Measurements from ENCODE around the gene LKAAEAR1. TPM values are rescaled to one million over a fixed set of nuclear protein-coding genes. Genes with fewer than 3 reads are reported as not detected.

Gene LKAAEAR1
- total and polyA plus RNA-seq, 7 donors, result 0.19 to 1.5 TPM; not detected in 5

DNA sequence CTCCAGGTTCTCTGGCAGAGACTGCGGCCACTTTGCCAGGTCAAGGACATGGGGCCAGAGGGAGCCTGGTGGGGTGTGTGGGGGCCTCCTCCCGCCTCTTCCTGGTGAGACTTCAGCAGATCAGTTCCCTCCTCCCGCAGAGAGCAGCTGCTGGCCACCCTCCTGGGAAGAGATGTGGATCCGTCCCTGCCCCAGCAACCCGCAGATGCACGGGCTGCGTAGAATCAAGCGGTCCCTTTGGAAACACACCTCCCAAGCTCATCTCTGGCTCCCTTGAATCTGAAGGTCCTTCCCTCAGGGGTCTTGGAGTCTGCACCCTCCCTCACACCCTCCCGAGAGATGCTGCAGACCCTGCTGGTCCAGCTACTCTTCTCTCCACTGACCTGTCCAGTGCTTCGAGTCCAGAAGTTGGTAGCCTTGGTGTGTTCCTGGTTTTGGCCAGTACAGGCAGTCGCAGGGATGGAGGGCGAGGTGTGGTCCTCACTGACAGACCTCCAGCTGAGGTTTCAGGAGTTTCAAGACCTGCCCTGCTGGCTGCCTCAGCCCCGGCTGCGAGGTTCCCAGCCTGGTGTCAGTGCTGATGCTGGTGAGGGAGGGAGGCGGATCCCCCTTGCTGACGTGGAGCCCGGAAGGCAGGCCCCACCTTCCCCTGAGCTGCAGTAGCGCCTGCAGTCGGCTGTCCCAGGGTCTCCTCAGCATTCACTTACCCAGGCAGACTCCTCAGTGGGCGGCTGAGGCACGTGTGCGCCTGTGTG lies 23.0 kb upstream of the LKAAEAR1 start, which contains the start of gene NPBWR2:
Gene NPBWR2 (minus strand): TSS at position 585 of the 755 bp plus-strand sequence. CDS start 734 bp downstream, outside the sequence.
- H3K27me3 ChIP-seq, result peaks cover 6 to 21% (median 20%) of the 10 kb centered on the region in 3 donors
- WGBS, 2 donors, result 51 to 55% methylated on average over 22 of the region's 22 CpGs
- peaks cover 0 to 7% (median 6%) of the 10 kb centered on the region in 4 donors for H3K4me1 ChIP-seq
- H3K4me3 ChIP-seq, result no peak within 1 kb of the TSS
- no peaks in the 10 kb centered on the region for H3K9me3 ChIP-seq
- H3K27ac ChIP-seq, result no peak within 1 kb of the TSS
- H3K36me3 ChIP-seq, result no peaks in the 10 kb centered on the region
- DNase-seq, result peak; percentile 48
- intact Hi-C loops (cut with DNase I), result no loop called here
- no peak for TF ChIP-seq CTCF (IDR thresholded peaks at IDR 0.05)

GRCh38 chr20:64106435-64106961 lies 22.3 kb upstream of the LKAAEAR1 start:
- Histone ChIP-seq H3K27me3 (peaks cover 13 to 28% (median 27%) of the 10 kb centered on the region in 3 donors), H3K27ac (no peak overlapping the region), H3K4me1 (peaks cover 0 to 12% (median 10%) of the 10 kb centered on the region in 4 donors), H3K4me3 (no peak overlapping the region), H3K9me3 (no peaks in the 10 kb centered on the region), H3K36me3 (no peaks in the 10 kb centered on the region)
- 88 to 91% methylated on average over 28 of the region's 28 CpGs for WGBS, 2 donors
- peak; percentile 59 for DNase-seq
- intact Hi-C loops (cut with DNase I), result no loop called here
- TF ChIP-seq POLR2AphosphoS5 (IDR thresholded peaks at IDR 0.05) (no peak), CTCF (IDR thresholded peaks at IDR 0.05) (no peak), POLR2A (IDR thresholded peaks at IDR 0.05) (no peak), EP300 (IDR thresholded peaks at IDR 0.05) (no peak)

DNA sequence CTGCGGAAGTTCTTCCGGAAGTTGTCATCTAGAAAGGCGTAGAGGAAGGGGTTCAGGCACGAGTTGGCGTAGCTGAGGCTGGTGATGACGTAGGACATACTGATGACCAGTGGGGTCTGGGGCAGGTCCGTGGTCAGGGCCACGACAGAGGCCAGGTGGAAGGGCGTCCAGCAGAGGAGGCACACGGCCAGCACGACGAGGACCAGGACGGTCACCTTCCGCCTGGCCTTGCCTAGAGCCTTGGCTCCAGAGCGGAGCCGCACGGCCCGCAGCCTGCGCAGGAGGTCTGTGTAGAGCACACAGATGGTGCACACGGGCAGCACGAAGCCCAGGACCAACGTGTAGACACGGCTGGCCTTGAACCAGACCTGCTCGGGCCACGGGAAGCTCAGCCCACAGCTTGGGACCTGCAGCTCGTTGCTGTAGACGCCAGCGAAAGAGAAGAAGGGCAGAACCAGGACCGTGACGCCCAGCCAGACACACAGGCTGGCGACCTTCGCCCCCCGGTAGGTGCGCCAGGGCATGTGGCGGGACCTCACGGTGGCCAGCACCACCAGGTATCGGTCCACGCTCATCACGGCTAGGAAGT lies 21.7 kb upstream of the LKAAEAR1 start:
- no peaks in the 10 kb centered on the region for H3K36me3 ChIP-seq
- intact Hi-C loops (cut with DNase I), result no loop called here
- H3K4me1 ChIP-seq, result peaks cover 0 to 12% (median 10%) of the 10 kb centered on the region in 4 donors
- no peak overlapping the region for H3K27ac ChIP-seq
- peaks cover 18 to 33% (median 33%) of the 10 kb centered on the region in 3 donors for H3K27me3 ChIP-seq
- no peak for DNase-seq
- TF ChIP-seq EP300 (IDR thresholded peaks at IDR 0.05), result no peak
- no peak for TF ChIP-seq CTCF (IDR thresholded peaks at IDR 0.05)
- no peak for TF ChIP-seq POLR2A (IDR thresholded peaks at IDR 0.05)
- TF ChIP-seq POLR2AphosphoS5 (IDR thresholded peaks at IDR 0.05), result no peak
- 87 to 93% methylated on average over 39 of the region's 39 CpGs for WGBS, 2 donors
- H3K4me3 ChIP-seq, result no peak overlapping the region
- no peaks in the 10 kb centered on the region for H3K9me3 ChIP-seq

- WGBS, 2 donors, result 81 to 89% methylated on average over 25 of the region's 25 CpGs
- TF ChIP-seq POLR2AphosphoS5 (IDR thresholded peaks at IDR 0.05) (no peak), CTCF (IDR thresholded peaks at IDR 0.05) (no peak), EP300 (IDR thresholded peaks at IDR 0.05) (no peak), POLR2A (IDR thresholded peaks at IDR 0.05) (no peak)
- intact Hi-C loops (cut with DNase I), result no loop called here
- Histone ChIP-seq H3K27ac (no peak overlapping the region), H3K4me1 (peaks cover 0 to 12% (median 10%) of the 10 kb centered on the region in 4 donors), H3K27me3 (peaks cover 23 to 43% (median 43%) of the 10 kb centered on the region in 3 donors), H3K9me3 (no peaks in the 10 kb centered on the region), H3K36me3 (no peaks in the 10 kb centered on the region), H3K4me3 (no peak overlapping the region)
- DNase-seq, result peak; percentile 50
Measured at GRCh38 chr20:64104667-64105451, 20.7 kb upstream of the LKAAEAR1 start.
